H54 (cell line): ENCODE results near the gene CAMTA1.
"Not testable (repeated sequence)": the region's sequence is repeated elsewhere in the genome, so short reads cannot be mapped to it uniquely, and the experiment has no call there.

Experiments
- DNase-seq: peaks from one replicate; pipeline ENCODE4 v3.0.0; 2011; ENCODE audit warnings: low spot score, mixed read lengths; ENCODE audit not compliant: insufficient read length
- FAIRE-seq: peaks from 3 replicates; lab custom pipeline; 2011; peaks lifted over from hg19 to GRCh38; lab: Jason Lieb, UNC
- POLR2A ChIP-seq: IDR thresholded peaks from 2 replicates; pipeline ENCODE4 v1.6.1; 2011; ENCODE audit warnings: low read depth, mild to moderate bottlenecking, low read length

Gene CAMTA1

GRCh38 chr1:7119156-7119555 lies 333.9 kb downstream of the CAMTA1 start:
- DNase-seq (no peak), FAIRE-seq (no peak)
- no peak for TF ChIP-seq POLR2A

GRCh38 chr1:7120863-7121621 lies 335.8 kb downstream of the CAMTA1 start:
- FAIRE-seq (no peak), DNase-seq (no peak)
- TF ChIP-seq POLR2A: no peak

GRCh38 chr1:7121622-7121988 lies 336.4 kb downstream of the CAMTA1 start:
- DNase-seq (no peak), FAIRE-seq (no peak)

DNA sequence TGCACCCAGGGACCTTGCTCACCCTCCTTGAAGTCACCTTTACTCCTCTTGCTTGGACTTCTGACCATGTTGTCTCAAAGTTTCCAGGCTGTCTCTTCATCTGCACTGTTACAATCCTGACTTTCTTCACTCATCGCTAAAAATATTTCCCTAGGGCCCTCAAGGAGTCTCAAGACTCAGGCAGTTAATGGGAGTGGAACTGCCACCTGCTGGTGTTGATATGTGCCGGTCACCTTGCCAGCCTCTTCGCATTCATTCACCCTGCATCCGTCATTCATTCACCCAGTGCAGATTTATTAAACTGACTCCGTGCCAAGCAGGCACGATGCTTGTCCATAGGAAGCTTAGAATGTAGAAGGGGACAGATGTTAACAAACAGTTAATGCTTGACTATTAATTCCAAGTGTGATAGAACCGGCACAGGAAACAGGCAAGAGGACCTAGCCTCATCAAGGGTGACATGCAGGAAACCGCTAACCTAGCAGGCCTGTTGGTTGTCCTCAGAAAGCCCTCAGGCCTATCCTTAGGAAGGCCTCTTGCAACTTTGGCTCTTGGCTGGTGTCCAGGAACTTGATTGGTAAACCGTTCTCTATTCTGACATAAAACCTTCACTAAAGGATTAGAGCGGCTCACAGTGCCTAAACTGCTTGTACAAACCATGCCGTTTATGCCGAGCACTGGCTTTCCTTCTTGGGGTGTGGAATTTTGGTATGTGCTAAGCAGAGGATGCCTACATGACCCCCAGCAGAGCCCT lies 342.2 kb downstream of the CAMTA1 start:
- FAIRE-seq (no peak), DNase-seq (no peak)
- TF ChIP-seq POLR2A: no peak

More at GRCh38 chr1:7121622-7121988, 336.4 kb downstream of the CAMTA1 start:
- TF ChIP-seq POLR2A: no peak

GRCh38 chr1:7128293-7128692 lies 343.0 kb downstream of the CAMTA1 start:
- DNase-seq (no peak), FAIRE-seq (no peak)
- no peak for TF ChIP-seq POLR2A

DNA sequence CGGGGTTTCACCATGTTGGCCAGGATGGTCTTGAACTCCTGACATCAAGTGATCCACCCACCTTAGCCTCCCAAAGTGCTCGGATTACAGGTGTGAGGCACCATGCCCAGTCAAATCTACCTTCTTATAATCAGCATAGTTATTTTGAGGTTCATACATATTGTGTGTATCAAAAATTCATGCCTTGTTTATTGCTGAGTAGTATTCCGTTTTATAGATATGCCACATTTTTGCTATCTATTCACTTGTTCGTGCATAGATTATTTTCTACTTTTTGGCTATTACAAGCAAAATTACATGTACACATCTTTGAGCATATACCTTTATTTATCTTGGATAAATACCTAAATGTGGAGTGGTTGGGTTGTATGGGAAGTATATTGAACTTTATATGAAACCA lies 344.9 kb downstream of the CAMTA1 start:
- no peak for TF ChIP-seq POLR2A
- FAIRE-seq: no peak
- DNase-seq: no peak

GRCh38 chr1:7135493-7135892 lies 350.2 kb downstream of the CAMTA1 start:
- FAIRE-seq: no peak

GRCh38 chr1:7136166-7136953 lies 351.1 kb downstream of the CAMTA1 start:
- no peak for DNase-seq
- no peak for TF ChIP-seq POLR2A
- no peak for FAIRE-seq

More at GRCh38 chr1:7135493-7135892, 350.2 kb downstream of the CAMTA1 start:
- TF ChIP-seq POLR2A: no peak
- DNase-seq: no peak

DNA sequence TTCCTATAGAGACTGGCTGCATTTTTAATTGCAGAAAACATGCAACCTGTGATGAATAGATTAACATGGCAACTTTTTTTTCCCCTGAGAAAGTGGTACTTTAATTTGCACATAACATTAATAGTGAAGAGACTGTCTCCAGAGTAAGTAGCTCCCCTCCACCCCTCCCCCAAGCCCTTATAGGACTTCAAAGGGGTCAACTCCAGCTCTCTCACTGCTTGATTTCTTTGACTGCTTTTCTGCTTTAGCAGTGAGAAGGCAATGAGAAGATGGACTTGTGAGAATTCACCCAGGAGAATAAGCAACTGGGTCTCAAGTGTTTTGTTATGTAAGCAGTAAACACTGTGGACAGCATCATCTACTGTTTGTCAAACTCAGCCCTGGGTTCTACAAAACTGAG lies 355.0 kb downstream of the CAMTA1 start:
- DNase-seq (no peak), FAIRE-seq (no peak)
- no peak for TF ChIP-seq POLR2A

DNA sequence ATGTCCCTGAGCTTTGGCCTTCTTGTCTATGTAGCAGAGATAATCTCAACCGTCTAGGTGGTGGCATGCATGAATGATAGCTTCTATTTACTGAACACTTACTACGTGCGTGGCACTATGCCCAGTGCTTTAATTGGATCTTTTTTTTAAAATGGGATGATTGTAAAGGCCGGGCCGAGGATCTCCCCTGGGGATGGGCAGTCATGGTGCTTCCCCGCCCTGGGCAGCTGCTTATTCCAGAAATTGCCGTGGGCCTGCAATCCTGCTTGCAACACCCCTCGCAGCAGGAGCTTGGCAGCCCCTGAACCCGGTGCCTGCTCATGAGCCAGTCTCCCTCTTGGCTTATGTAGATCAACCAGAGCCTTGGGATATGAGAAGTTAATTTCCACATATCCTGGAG lies 360.7 kb downstream of the CAMTA1 start:
- FAIRE-seq (no peak), DNase-seq (no peak)
- no peak for TF ChIP-seq POLR2A

- no peak for FAIRE-seq
- no peak for TF ChIP-seq POLR2A
- DNase-seq: no peak
Observed at GRCh38 chr1:7146710-7147109, 361.5 kb downstream of the CAMTA1 start.

DNA sequence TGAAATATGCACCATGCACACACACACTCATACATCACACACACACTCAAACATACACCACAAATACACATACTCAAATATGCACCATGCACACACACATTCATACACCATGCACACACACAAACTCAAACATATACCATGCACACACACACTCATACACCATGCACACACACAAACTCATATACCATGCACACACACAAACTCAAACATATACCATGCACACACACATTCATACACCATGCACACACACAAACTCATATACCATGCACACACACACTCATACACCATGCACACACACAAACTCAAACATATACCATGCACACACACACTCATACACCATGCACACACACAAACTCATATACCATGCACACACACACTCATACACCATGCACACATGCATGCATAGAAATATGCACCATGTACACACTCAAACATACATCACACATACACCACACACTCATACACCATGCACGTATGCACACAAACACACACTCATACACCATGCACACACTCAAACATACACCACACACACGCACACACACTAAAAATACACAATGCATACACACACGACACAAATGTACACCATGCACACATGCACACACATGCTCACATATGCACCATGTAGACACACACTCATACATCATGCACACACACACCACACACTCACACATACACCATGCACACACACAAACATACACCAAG lies 362.5 kb downstream of the CAMTA1 start:
- not testable (repeated sequence) for FAIRE-seq, DNase-seq

GRCh38 chr1:7149080-7149838 lies 364.0 kb downstream of the CAMTA1 start:
- no peak for TF ChIP-seq POLR2A
- no peak for DNase-seq
- no peak for FAIRE-seq
